CD4-positive, alpha-beta memory T cell (primary cell): ENCODE data around the gene TRPC4. TPM values are rescaled to one million over a fixed set of nuclear protein-coding genes. Genes with fewer than 3 reads are reported as not detected.
"Not testable (repeated sequence)": the region's sequence is repeated elsewhere in the genome, so short reads cannot be mapped to it uniquely, and the experiment has no call there.

Experiments
- CTCF ChIA-PET: fragments of 350-600 bp; sonication (Branson Sonifier 250); formaldehyde crosslinking; loops from one replicate; lab custom pipeline; 2021; ENCODE audit warnings: inconsistent platforms; ENCODE audit not compliant: partially characterized antibody; lab: Charles Lee
- POLR2A ChIA-PET: fragments of 350-600 bp; sonication (Branson Sonifier 250); formaldehyde crosslinking; loops from one replicate; lab custom pipeline; 2021; ENCODE audit not compliant: partially characterized antibody; lab: Charles Lee
- DNase-seq, 5 donors: peaks; one replicate each; pipeline versions ENCODE4 v3.0.0 to v3.0.0-alpha.2; 2020 to 2022; ENCODE audit warnings: mixed read lengths in 1 of 5
- H3K27ac ChIP-seq: one replicate; pipeline ENCODE4 v1.7.0; 2013; ENCODE audit warnings: low read depth, low read length
- H3K27me3 ChIP-seq: 2 replicates; pipeline ENCODE4 v1.7.0; 2013; ENCODE audit warnings: mild to moderate bottlenecking, low read length, moderate library complexity; ENCODE audit not compliant: insufficient read depth
- H3K36me3 ChIP-seq: 2 replicates; pipeline ENCODE4 v1.7.0; 2013; ENCODE audit warnings: mild to moderate bottlenecking, low read length, moderate library complexity; ENCODE audit not compliant: insufficient read depth
- H3K4me1 ChIP-seq: 2 replicates; pipeline ENCODE4 v1.7.0; 2013; ENCODE audit warnings: mild to moderate bottlenecking, low read length, moderate library complexity; ENCODE audit not compliant: insufficient read depth
- H3K4me3 ChIP-seq, 2 donors: one replicate each; pipeline ENCODE4 v1.7.0; 2013; ENCODE audit warnings: low read length in 2 of 2, mild to moderate bottlenecking in 1 of 2
- H3K9me3 ChIP-seq, 2 donors: one replicate each; pipeline ENCODE4 v1.7.0; 2013; ENCODE audit warnings: low read length in 2 of 2, control low read depth in 1 of 2; ENCODE audit not compliant: control insufficient read depth in 1 of 2
- H3K27ac Mint-ChIP-seq, 7 donors: one replicate each; pipeline ENCODE4 v1.8.0; 2020 to 2021; ENCODE audit warnings: mixed read lengths in 7 of 7, mild to moderate bottlenecking in 6 of 7, inconsistent platforms in 3 of 7, moderate library complexity in 3 of 7
- H3K27me3 Mint-ChIP-seq, 2 donors: one replicate each; pipeline ENCODE4 v1.8.0; 2020 to 2021; ENCODE audit warnings: mixed read lengths in 2 of 2
- H3K36me3 Mint-ChIP-seq, 2 donors: one replicate each; pipeline ENCODE4 v1.8.0; 2020 to 2021; ENCODE audit warnings: mixed read lengths in 2 of 2, inconsistent platforms in 1 of 2, mild to moderate bottlenecking in 1 of 2
- H3K4me1 Mint-ChIP-seq, 4 donors: one replicate each; pipeline ENCODE4 v1.8.0; 2020 to 2021; ENCODE audit warnings: mixed read lengths in 4 of 4, mild to moderate bottlenecking in 1 of 4
- H3K4me3 Mint-ChIP-seq, 8 donors: one replicate each; pipeline ENCODE4 v1.8.0; 2020 to 2021; ENCODE audit warnings: mixed read lengths in 8 of 8, mild to moderate bottlenecking in 7 of 8, moderate library complexity in 6 of 8, inconsistent platforms in 3 of 8
- H3K9me3 Mint-ChIP-seq, 8 donors: one replicate each; pipeline ENCODE4 v1.8.0; 2020 to 2021; ENCODE audit warnings: mixed read lengths in 8 of 8, mild to moderate bottlenecking in 5 of 8, inconsistent platforms in 3 of 8, moderate library complexity in 1 of 8
- intact Hi-C: fragments of 100-400 bp; cut with micrococcal nuclease; formaldehyde crosslinking; loops from one replicate; pipeline ENCODE4 v1.15.1; 2023
- polyA plus RNA-seq, 2 donors: library from polyadenylated mRNA; unstranded; fragments of 300-500 nt; fragmentation: Illumina TruSeq; gene quantifications; one replicate each; pipeline ENCODE4 v1.2.3, GENCODE V29; 2021
- total RNA-seq, 2 experiments: library from RNA; stranded (reverse); gene quantifications; one replicate each; pipeline ENCODE4 v1.2.3, GENCODE V29; 2021

TRPC4 gene
- total and polyA plus RNA-seq, 4 experiments from 2014 or later = not detected

- H3K4me1 ChIP-seq = no peaks in the 10 kb centered on the region
- peaks cover 0 to 11% (median 5%) of the 10 kb centered on the region in 8 donors for H3K9me3 Mint-ChIP-seq
- intact Hi-C loops = no loop called here
- H3K4me3 Mint-ChIP-seq = no peak overlapping the region
- no peaks in the 10 kb centered on the region for H3K9me3 ChIP-seq
- H3K27me3 ChIP-seq = no peaks in the 10 kb centered on the region
- H3K36me3 ChIP-seq = no peaks in the 10 kb centered on the region
- no peaks in the 10 kb centered on the region for H3K27me3 Mint-ChIP-seq
- POLR2A ChIA-PET = no interaction called here
- H3K36me3 Mint-ChIP-seq = no peaks in the 10 kb centered on the region
- no peak overlapping the region for H3K4me3 ChIP-seq
- DNase-seq = no peak
- CTCF ChIA-PET = interaction anchor here (0.6 kb wide), 1 partner anchor 9 kb away, joined by 4 read pairs; no protein-coding TSS in a partner anchor
- no peak overlapping the region for H3K27ac Mint-ChIP-seq
- no peak overlapping the region for H3K27ac ChIP-seq
- no peaks in the 10 kb centered on the region for H3K4me1 Mint-ChIP-seq
Observed at GRCh38 chr13:37833411-37833810, 36.2 kb downstream of the TRPC4 start.

- H3K9me3 Mint-ChIP-seq = peaks cover 4 to 44% (median 20%) of the 10 kb centered on the region in 8 donors
- Histone ChIP-seq H3K4me3 (no peak overlapping the region), H3K36me3 (no peaks in the 10 kb centered on the region), H3K27ac (no peak overlapping the region), H3K27me3 (no peaks in the 10 kb centered on the region), H3K4me1 (no peaks in the 10 kb centered on the region), H3K9me3 (no peaks in the 10 kb centered on the region)
- no peaks in the 10 kb centered on the region for H3K36me3 Mint-ChIP-seq
- CTCF ChIA-PET = no interaction called here
- no peak overlapping the region for H3K4me3 Mint-ChIP-seq
- H3K4me1 Mint-ChIP-seq = no peaks in the 10 kb centered on the region
- no peaks in the 10 kb centered on the region for H3K27me3 Mint-ChIP-seq
- intact Hi-C loops = no loop called here
- H3K27ac Mint-ChIP-seq = no peak overlapping the region
- POLR2A ChIA-PET = no interaction called here
- no peak for DNase-seq
Observed at GRCh38 chr13:37816276-37816675, 53.3 kb downstream of the TRPC4 start.

- no peak overlapping the region for H3K27ac Mint-ChIP-seq
- H3K4me3 ChIP-seq = no peak overlapping the region
- H3K4me3 Mint-ChIP-seq = no peak overlapping the region
- H3K4me1 Mint-ChIP-seq = no peaks in the 10 kb centered on the region
- intact Hi-C loops = no loop called here
- POLR2A ChIA-PET = no interaction called here
- no peak overlapping the region for H3K27ac ChIP-seq
- no peaks in the 10 kb centered on the region for H3K9me3 ChIP-seq
- H3K4me1 ChIP-seq = no peaks in the 10 kb centered on the region
- H3K9me3 Mint-ChIP-seq = peaks cover 0 to 24% (median 8%) of the 10 kb centered on the region in 8 donors
- no peaks in the 10 kb centered on the region for H3K36me3 Mint-ChIP-seq
- no peaks in the 10 kb centered on the region for H3K27me3 Mint-ChIP-seq
- H3K27me3 ChIP-seq = no peaks in the 10 kb centered on the region
- H3K36me3 ChIP-seq = no peaks in the 10 kb centered on the region
- DNase-seq = no peak
- CTCF ChIA-PET = no interaction called here
Observed at GRCh38 chr13:37811441-37811840, 58.1 kb downstream of the TRPC4 start.

GRCh38 chr13:37806666-37807065 is 62.9 kb downstream of the TRPC4 start:
- intact Hi-C loops = no loop called here
- Mint-ChIP-seq H3K9me3 (peaks cover 0 to 9% (median 0%) of the 10 kb centered on the region in 8 donors), H3K27ac (no peak overlapping the region), H3K27me3 (no peaks in the 10 kb centered on the region), H3K36me3 (no peaks in the 10 kb centered on the region), H3K4me3 (no peak overlapping the region), H3K4me1 (no peaks in the 10 kb centered on the region)
- no peaks in the 10 kb centered on the region for H3K9me3 ChIP-seq
- no peak overlapping the region for H3K4me3 ChIP-seq
- no peaks in the 10 kb centered on the region for H3K4me1 ChIP-seq
- no peak for DNase-seq
- no peaks in the 10 kb centered on the region for H3K27me3 ChIP-seq
- ChIA-PET POLR2A (no interaction called here), CTCF (no interaction called here)
- H3K27ac ChIP-seq = no peak overlapping the region
- no peaks in the 10 kb centered on the region for H3K36me3 ChIP-seq

GRCh38 chr13:37797631-37798030 is 71.9 kb downstream of the TRPC4 start:
- H3K27me3 Mint-ChIP-seq = no peaks in the 10 kb centered on the region

GRCh38 chr13:37796795-37797194 is 72.8 kb downstream of the TRPC4 start:
- CTCF ChIA-PET, H3K27ac ChIP-seq, H3K36me3 Mint-ChIP-seq, H3K4me3 ChIP-seq, H3K4me1 Mint-ChIP-seq, H3K9me3 ChIP-seq, H3K27me3 Mint-ChIP-seq, H3K27me3 ChIP-seq, POLR2A ChIA-PET, H3K4me3 Mint-ChIP-seq, intact Hi-C loops, H3K27ac Mint-ChIP-seq, H3K4me1 ChIP-seq, DNase-seq, H3K36me3 ChIP-seq, H3K9me3 Mint-ChIP-seq: not testable (repeated sequence)

More at GRCh38 chr13:37797631-37798030, 71.9 kb downstream of the TRPC4 start:
- no peak overlapping the region for H3K27ac Mint-ChIP-seq
- no peak for DNase-seq
- no peak overlapping the region for H3K27ac ChIP-seq
- H3K4me3 Mint-ChIP-seq = no peak overlapping the region
- H3K4me3 ChIP-seq = no peak overlapping the region
- H3K4me1 Mint-ChIP-seq = no peaks in the 10 kb centered on the region
- no peaks in the 10 kb centered on the region for H3K36me3 ChIP-seq
- intact Hi-C loops = no loop called here
- H3K36me3 Mint-ChIP-seq = no peaks in the 10 kb centered on the region
- no peaks in the 10 kb centered on the region for H3K9me3 ChIP-seq
- POLR2A ChIA-PET = no interaction called here
- CTCF ChIA-PET = no interaction called here
- no peaks in the 10 kb centered on the region for H3K27me3 ChIP-seq
- peaks cover 0 to 3% (median 2%) of the 10 kb centered on the region in 8 donors for H3K9me3 Mint-ChIP-seq
- H3K4me1 ChIP-seq = no peaks in the 10 kb centered on the region

- Histone ChIP-seq H3K27ac (no peak overlapping the region), H3K36me3 (no peaks in the 10 kb centered on the region), H3K4me1 (no peaks in the 10 kb centered on the region), H3K9me3 (no peaks in the 10 kb centered on the region), H3K27me3 (no peaks in the 10 kb centered on the region), H3K4me3 (no peak overlapping the region)
- no peaks in the 10 kb centered on the region for H3K27me3 Mint-ChIP-seq
- CTCF ChIA-PET = no interaction called here
- intact Hi-C loops = no loop called here
- H3K36me3 Mint-ChIP-seq = no peaks in the 10 kb centered on the region
- POLR2A ChIA-PET = no interaction called here
- no peak overlapping the region for H3K27ac Mint-ChIP-seq
- peaks cover 0 to 3% (median 2%) of the 10 kb centered on the region in 8 donors for H3K9me3 Mint-ChIP-seq
- H3K4me1 Mint-ChIP-seq = no peaks in the 10 kb centered on the region
- no peak for DNase-seq
- peak overlapping the region in 1 of 8 donors; percentile 27 for H3K4me3 Mint-ChIP-seq
Observed at GRCh38 chr13:37795326-37795725, 74.2 kb downstream of the TRPC4 start.

- POLR2A ChIA-PET = no interaction called here
- Mint-ChIP-seq H3K27me3 (no peaks in the 10 kb centered on the region), H3K4me3 (no peak overlapping the region), H3K4me1 (no peaks in the 10 kb centered on the region), H3K9me3 (peaks cover 0 to 5% (median 2%) of the 10 kb centered on the region in 8 donors), H3K36me3 (no peaks in the 10 kb centered on the region), H3K27ac (no peak overlapping the region)
- no peak for DNase-seq
- no peak overlapping the region for H3K4me3 ChIP-seq
- no peaks in the 10 kb centered on the region for H3K36me3 ChIP-seq
- no peaks in the 10 kb centered on the region for H3K4me1 ChIP-seq
- no peaks in the 10 kb centered on the region for H3K9me3 ChIP-seq
- no peak overlapping the region for H3K27ac ChIP-seq
- CTCF ChIA-PET = no interaction called here
- no peaks in the 10 kb centered on the region for H3K27me3 ChIP-seq
- intact Hi-C loops = no loop called here
Observed at GRCh38 chr13:37791699-37792098, 77.9 kb downstream of the TRPC4 start.
